Stomach (tissue), 4 donors: ENCODE data around the gene ADGRD1.

ENCODE experiments used
- POLR2A ChIP-seq, 4 donors: fragments of 450-650 bp; IDR thresholded peaks; one replicate each; pipeline ENCODE4 v1.6.1; 2016; ENCODE audit warnings: antibody characterized with exemption in 4 of 4, control low read depth in 2 of 4, mild to moderate bottlenecking in 1 of 4, moderate library complexity in 1 of 4
- TF ChIP-seq, protein P1 (sequence below), 7 experiments: fragments of 450-650 bp in 4 of 7; fragments of 200-600 bp in 3 of 7; sonication (generic) in 3 of 7; IDR thresholded peaks; one replicate each; pipeline ENCODE4 v1.5.1; 2016 to 2019; ENCODE audit warnings: antibody characterized with exemption in 7 of 7, control low read depth in 2 of 7, mild to moderate bottlenecking in 1 of 7

DNA sequence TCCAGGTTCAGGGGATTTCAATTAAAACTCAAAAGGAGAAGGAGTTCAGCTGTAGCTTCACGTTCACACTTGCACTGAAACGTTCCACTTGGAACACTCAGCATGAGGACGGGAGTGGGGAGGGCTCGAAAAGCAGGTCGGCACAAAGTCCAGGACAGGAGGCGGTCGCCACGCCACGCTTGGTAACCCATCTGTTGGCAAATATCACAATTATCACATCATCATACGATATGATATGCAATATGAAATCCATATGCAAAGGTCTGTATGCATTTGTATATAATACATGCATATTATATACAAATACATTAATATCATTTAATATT, 17.2 kb downstream of the ADGRD1 start:
- TF ChIP-seq, protein P1, sequence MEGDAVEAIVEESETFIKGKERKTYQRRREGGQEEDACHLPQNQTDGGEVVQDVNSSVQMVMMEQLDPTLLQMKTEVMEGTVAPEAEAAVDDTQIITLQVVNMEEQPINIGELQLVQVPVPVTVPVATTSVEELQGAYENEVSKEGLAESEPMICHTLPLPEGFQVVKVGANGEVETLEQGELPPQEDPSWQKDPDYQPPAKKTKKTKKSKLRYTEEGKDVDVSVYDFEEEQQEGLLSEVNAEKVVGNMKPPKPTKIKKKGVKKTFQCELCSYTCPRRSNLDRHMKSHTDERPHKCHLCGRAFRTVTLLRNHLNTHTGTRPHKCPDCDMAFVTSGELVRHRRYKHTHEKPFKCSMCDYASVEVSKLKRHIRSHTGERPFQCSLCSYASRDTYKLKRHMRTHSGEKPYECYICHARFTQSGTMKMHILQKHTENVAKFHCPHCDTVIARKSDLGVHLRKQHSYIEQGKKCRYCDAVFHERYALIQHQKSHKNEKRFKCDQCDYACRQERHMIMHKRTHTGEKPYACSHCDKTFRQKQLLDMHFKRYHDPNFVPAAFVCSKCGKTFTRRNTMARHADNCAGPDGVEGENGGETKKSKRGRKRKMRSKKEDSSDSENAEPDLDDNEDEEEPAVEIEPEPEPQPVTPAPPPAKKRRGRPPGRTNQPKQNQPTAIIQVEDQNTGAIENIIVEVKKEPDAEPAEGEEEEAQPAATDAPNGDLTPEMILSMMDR (IDR thresholded peaks at IDR 0.05), result no peak
- TF ChIP-seq POLR2A (IDR thresholded peaks at IDR 0.05), result no peak
